Esophagus squamous epithelium (tissue), 4 donors: ENCODE measurements around the gene DGAT2.

Source experiments
- CTCF ChIP-seq, 6 experiments: fragments of 450-650 bp in 4 of 6; fragments of 200-600 bp in 2 of 6; sonication (generic) in 2 of 6; IDR thresholded peaks; one replicate each; pipeline ENCODE4 v1.5.1; 2016 to 2019; ENCODE audit warnings: antibody characterized with exemption in 6 of 6, mild to moderate bottlenecking in 4 of 6, moderate library complexity in 4 of 6
- POLR2A ChIP-seq, 4 donors: fragments of 450-650 bp; IDR thresholded peaks; one replicate each; pipeline ENCODE4 v1.6.1; 2017; ENCODE audit warnings: antibody characterized with exemption in 4 of 4, mild to moderate bottlenecking in 4 of 4, moderate library complexity in 3 of 4

- TF ChIP-seq CTCF (IDR thresholded peaks at IDR 0.05) (no peak), POLR2A (IDR thresholded peaks at IDR 0.05) (no peak)
Measured at GRCh38 chr11:75797792-75798191, 29.2 kb downstream of the DGAT2 start.
